ENCODE data around the gene FKBP3. TPM values are rescaled to one million over a fixed set of nuclear protein-coding genes. Genes with fewer than 3 reads are reported as not detected.
A peak's percentile ranks its signal among the peaks of the same experiment; 100 is the strongest.

The FKBP3 gene
- total RNA-seq, 2 experiments from 2014 or later, result 22.4 to 41.1 TPM

GRCh38 chr14:45140661-45141187, 6.4 kb upstream of the FKBP3 start:
- intact Hi-C loops (cut with micrococcal nuclease; ENCODE audit: unreplicated experiment), result no loop called here
- no peak overlapping the region for H2AFZ ChIP-seq (ENCODE audit: low read length)
- no peaks in the 10 kb centered on the region for H3K9me2 ChIP-seq (ENCODE audit: insufficient read depth, low read length)
- H3K4me1 ChIP-seq (ENCODE audit: insufficient read depth, low read length, poor library complexity, severe bottlenecking), result peaks cover 33% of the 10 kb centered on the region
- CTCF ChIA-PET (ENCODE audit: unreplicated experiment), result no interaction called here
- no peaks in the 10 kb centered on the region for H3K9me3 ChIP-seq (ENCODE audit: low read length)
- no peak for DNase-seq (ENCODE audit: low spot score)
- POLR2A ChIA-PET, result interaction anchor here (0.7 to 3.9 kb wide), 3 partner anchors 12 to 179 kb away, joined by 3 to 22 read pairs (median 5); partner anchors contain the start of genes KLHL28 and TOGARAM1
- H3K36me3 ChIP-seq (ENCODE audit: insufficient read depth, low read length), result peaks cover 35% of the 10 kb centered on the region
- 0 out of 2 replicates have a peak overlapping the region, but pooled peaks have one; percentile 87 for H3K4me2 ChIP-seq (ENCODE audit: low read length)
- H3K4me3 ChIP-seq (ENCODE audit: low read depth, low read length, poor library complexity, severe bottlenecking), result no peak overlapping the region
- H4K20me1 ChIP-seq (ENCODE audit: insufficient read depth, low read length), result peaks cover 27% of the 10 kb centered on the region
- H3K27ac ChIP-seq (ENCODE audit: low read depth, low read length, poor library complexity, severe bottlenecking), result no peak overlapping the region
- no TSS peak for BruUV-seq (replicated peaks)
- H3K79me2 ChIP-seq (ENCODE audit: insufficient read depth, low read depth, low read length), result peaks cover 80% of the 10 kb centered on the region
- no peak for TF ChIP-seq EZH2phosphoT487 (IDR thresholded peaks at IDR 0.05; ENCODE audit: borderline replicate concordance, low read depth, low read length)
- TF ChIP-seq CTCF (conservative IDR thresholded peaks at IDR 0.05; ENCODE audit: low read length), result no peak

GRCh38 chr14:45136399-45136798, 2.1 kb upstream of the FKBP3 start:
- Histone ChIP-seq H4K20me1 (ENCODE audit: insufficient read depth, low read length) (peaks cover 23% of the 10 kb centered on the region), H3K27ac (ENCODE audit: low read depth, low read length, poor library complexity, severe bottlenecking) (peak overlapping the region; percentile 84), H3K4me2 (ENCODE audit: low read length) (peak overlapping the region; percentile 87), H3K36me3 (ENCODE audit: insufficient read depth, low read length) (peaks cover 9% of the 10 kb centered on the region), H3K79me2 (ENCODE audit: insufficient read depth, low read depth, low read length) (peaks cover 62% of the 10 kb centered on the region), H3K4me3 (ENCODE audit: low read depth, low read length, poor library complexity, severe bottlenecking) (peak overlapping the region; percentile 84), H2AFZ (ENCODE audit: low read length) (peak overlapping the region; percentile 63), H3K9me3 (ENCODE audit: low read length) (no peaks in the 10 kb centered on the region), H3K9me2 (ENCODE audit: insufficient read depth, low read length) (no peaks in the 10 kb centered on the region), H3K4me1 (ENCODE audit: insufficient read depth, low read length, poor library complexity, severe bottlenecking) (peaks cover 32% of the 10 kb centered on the region)
- POLR2A ChIA-PET, result interaction anchor here (0.6 to 2.6 kb wide), 11 partner anchors 8 to 175 kb away, joined by 3 to 12 read pairs (median 3); partner anchors contain the start of genes KLHL28 and MIS18BP1
- TF ChIP-seq CTCF (conservative IDR thresholded peaks at IDR 0.05; ENCODE audit: low read length), result no peak
- no peak for TF ChIP-seq EZH2phosphoT487 (IDR thresholded peaks at IDR 0.05; ENCODE audit: borderline replicate concordance, low read depth, low read length)
- no peak for DNase-seq (ENCODE audit: low spot score)
- BruUV-seq (replicated peaks), result no TSS peak
- CTCF ChIA-PET (ENCODE audit: unreplicated experiment), result no interaction called here
- intact Hi-C loops (cut with micrococcal nuclease; ENCODE audit: unreplicated experiment), result loop anchor here (1.0 to 5.0 kb wide), 2 partner anchors 116 to 131 kb away; no protein-coding TSS in a partner anchor

All from OCI-LY7 (cell line).